ENCODE data around the gene REXO5.

The REXO5 gene

GRCh38 chr16:20897922-20898321, 91.6 kb downstream of the REXO5 start:
- Histone ChIP-seq H3K4me3 (ENCODE audit: low read depth, low read length) (no peak overlapping the region), H3K27me3 (replicated peaks) (no peaks in the 10 kb centered on the region), H3K36me3 (replicated peaks) (peaks cover 8% of the 10 kb centered on the region), H3K27ac (peak overlapping the region; percentile 11)
- TF ChIP-seq CTCF (IDR thresholded peaks at IDR 0.05; ENCODE audit: low read depth, low read length, missing control alignments) = no peak
- DNase-seq = no peak
- in situ Hi-C loops (cut with HindIII; ENCODE audit: low pct_ligation_motif_present, low sequenced_read_pairs) = no loop called here

GRCh38 chr16:20899071-20899470, 92.7 kb downstream of the REXO5 start:
- Histone ChIP-seq H3K4me3 (ENCODE audit: low read depth, low read length) (peak overlapping the region; percentile 92), H3K36me3 (replicated peaks) (peaks cover 6% of the 10 kb centered on the region), H3K27me3 (replicated peaks) (no peaks in the 10 kb centered on the region), H3K27ac (peak overlapping the region; percentile 97)
- TF ChIP-seq CTCF (IDR thresholded peaks at IDR 0.05; ENCODE audit: low read depth, low read length, missing control alignments) = no peak
- in situ Hi-C loops (cut with HindIII; ENCODE audit: low pct_ligation_motif_present, low sequenced_read_pairs) = no loop called here
- DNase-seq = peak; percentile 50
